ENCODE measurements around the gene PLA2G2F.

The PLA2G2F gene

GRCh38 chr1:20143318-20143717 lies 4.2 kb downstream of the PLA2G2F start:
- DNase-seq (ENCODE audit: low read depth), result no peak

DNA sequence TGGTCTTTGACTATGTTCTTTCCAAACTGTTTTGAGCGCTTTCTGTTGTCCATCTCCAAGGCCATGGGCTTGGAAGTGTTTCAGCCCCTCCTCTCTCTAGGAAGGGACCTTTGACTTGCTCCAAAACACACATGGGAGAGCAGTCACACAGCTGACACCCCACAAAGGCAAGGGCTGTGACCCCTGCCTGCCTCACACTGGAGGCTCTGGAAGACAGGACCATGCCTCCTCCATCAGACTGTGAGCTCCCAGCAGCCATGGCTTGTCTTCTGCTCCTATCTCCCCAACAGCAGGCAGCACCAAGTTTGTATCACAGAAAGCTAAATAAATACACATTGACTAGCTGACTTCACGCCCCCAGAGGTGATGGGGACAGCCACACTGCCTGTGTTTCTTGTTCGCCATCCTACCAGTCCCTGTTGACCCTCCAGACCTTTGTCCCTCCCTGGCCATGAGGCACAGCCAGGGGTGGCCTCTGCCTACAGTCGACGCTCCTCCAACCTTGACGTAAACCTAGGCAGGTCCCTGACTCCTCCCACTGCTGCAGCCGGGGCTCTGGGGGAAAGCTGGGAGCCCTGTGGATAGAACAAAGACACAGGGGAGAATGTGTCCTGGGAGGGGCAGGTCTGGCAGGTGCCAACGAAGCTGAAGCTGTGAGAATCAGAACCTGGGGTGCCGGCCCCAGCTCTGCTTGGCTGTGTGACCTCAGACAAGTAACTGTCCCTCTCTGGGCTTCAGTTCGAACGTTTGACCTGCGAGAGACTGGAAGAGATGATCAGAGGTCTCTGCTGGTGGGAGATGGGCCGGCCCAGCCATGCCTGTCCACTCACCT lies 4.8 kb downstream of the PLA2G2F start:
- DNase-seq (ENCODE audit: low read depth), result no peak

DNA sequence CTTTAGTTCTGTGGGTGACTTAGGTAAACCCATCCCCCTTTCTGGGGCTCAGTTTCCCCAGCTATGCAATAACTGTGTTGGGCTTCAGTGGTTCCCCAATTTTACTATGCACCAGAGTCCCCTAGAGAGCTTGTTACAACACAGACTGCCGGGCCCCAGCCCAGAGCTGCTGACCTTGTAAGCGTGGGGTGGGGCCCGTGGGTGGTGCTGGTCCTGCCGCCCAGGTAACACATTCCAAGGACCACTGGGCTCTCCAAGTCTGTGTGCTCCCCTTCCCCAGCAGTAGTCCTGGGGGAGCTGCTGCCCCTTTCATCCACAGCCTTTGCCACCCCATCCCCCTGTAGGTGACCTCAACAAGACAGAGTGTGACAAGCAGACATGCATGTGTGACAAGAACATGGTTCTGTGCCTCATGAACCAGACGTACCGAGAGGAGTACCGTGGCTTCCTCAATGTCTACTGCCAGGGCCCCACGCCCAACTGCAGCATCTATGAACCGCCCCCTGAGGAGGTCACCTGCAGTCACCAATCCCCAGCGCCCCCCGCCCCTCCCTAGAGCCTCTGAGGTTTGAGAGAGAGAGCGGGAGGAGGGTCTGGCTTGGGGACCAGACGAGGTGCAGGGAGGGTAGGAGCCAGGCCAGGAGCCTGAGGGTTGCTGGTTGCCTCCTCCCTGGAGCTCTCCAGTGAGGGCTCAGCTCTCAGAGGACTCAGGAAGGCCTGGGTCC lies 8.9 kb downstream of the PLA2G2F start:
- no peak for DNase-seq (ENCODE audit: low read depth)

GRCh38 chr1:20148571-20149500 lies 9.7 kb downstream of the PLA2G2F start:
- no peak for DNase-seq (ENCODE audit: low read depth)

DNA sequence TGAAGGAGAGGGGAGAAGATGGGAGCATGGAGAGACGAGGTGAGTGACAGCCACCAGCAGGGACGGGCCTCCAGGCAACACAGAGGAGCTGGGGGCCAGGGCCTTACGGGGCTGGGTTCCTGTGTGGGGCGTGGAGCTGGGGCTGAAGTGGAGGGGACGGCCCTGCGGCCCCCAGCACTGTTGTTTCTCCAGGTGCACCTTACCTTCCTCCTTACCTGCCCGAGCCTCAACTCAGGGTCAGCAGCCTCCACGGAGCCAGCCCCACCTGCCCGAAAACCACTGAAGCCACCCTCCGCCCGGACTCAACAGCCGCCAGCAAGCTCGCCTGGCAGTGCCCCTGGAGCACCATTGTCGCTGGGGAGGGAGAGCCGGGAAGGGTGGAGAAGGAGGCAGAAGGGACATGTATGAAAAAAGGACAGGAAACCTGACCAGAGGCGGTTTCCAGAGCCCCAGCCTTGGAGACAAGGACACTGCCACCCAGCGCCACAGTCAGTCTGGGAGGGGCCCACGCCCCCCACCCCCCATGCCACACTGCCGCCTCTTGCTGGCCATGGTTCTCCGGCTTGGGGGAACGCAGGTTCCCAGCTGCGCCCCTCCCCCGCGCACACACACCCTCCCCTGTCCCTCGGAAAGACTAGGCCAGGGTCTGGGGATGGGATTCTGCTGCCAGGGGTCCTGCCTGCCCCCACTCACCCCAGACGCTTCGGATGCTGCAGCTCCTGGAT lies 10.6 kb downstream of the PLA2G2F start:
- DNase-seq (ENCODE audit: low read depth), result no peak

DNA sequence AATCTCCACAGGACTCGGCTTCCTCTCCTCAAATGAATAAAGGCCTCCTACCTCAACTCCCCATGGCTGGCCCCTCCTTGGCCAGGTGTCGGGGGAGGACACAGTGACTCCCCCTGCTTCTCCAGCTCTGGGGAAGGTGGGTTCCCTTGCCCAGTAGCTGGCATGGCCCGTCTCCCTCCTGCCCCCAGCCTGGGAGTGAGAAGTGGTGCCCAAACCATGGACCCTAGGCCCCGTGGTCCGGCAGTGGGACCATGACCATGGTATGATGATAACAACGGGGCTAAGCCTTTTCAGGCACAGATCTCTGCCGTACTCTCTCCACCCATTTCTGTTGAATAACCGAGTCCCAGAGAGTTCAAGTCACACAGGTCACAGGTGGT lies 11.2 kb downstream of the PLA2G2F start:
- no peak for DNase-seq (ENCODE audit: low read depth)

DNA sequence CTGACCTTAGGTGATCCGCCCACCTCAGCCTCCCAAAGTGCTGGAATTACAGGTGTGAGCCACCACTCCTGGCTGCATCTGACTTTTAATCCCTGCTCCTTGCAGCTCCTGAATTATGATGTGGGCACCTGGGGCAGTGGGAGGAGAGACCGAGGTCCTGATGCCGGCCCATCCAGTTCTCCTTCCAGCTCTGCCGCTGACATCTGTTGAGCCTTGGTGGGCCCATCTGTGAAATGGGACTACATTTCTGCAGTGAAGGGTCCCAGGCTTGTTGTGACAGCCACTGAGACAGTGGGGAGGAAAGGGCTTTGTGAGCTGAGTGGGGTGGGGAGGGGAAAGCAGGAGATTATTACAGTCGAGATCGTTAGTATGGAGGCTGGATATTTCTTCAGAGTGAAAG lies 11.8 kb downstream of the PLA2G2F start:
- DNase-seq (ENCODE audit: low read depth), result no peak

DNA sequence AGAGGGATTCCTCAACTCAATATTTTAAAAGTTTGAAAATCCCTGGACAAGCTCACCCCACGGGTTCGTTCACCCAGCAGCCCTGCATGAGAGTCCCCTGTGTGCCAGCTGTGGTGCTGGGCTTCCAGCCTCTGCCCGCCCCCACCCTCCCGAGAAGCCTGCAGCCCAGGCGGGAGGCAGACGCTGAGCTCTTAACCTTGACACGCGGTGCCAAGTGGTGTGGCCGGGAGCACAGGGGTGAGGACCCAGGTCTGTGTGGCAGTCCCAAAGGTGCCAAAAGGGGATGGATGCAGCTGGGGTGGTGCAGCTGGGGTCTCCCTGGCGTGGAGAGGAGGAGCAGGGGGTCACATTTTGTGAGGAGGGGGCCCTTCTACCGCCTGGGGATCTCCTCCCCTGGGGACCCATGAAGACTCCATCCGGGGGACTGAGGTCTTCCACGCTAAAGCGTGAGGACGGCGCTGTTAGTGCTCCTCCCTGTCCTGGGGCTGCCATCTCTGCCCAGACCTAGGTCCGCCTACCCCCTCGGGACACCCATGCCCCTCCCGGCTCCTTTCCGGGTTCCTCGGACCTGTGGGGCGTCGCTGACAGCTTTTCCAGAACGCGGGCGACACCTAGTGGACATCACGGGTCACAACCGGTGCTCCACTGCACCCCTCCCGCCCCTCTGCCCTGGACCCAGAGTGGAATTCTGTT lies 12.9 kb downstream of the PLA2G2F start:
- DNase-seq (ENCODE audit: low read depth), result peak; percentile 37

- no peak for DNase-seq (ENCODE audit: low read depth)
Observed at GRCh38 chr1:20152599-20152930, 13.4 kb downstream of the PLA2G2F start.

- no peak for DNase-seq (ENCODE audit: low read depth)
Observed at GRCh38 chr1:20153000-20153418, 13.9 kb downstream of the PLA2G2F start.

- DNase-seq (ENCODE audit: low read depth), result no peak
Observed at GRCh38 chr1:20154301-20154831, 15.2 kb downstream of the PLA2G2F start.

DNA sequence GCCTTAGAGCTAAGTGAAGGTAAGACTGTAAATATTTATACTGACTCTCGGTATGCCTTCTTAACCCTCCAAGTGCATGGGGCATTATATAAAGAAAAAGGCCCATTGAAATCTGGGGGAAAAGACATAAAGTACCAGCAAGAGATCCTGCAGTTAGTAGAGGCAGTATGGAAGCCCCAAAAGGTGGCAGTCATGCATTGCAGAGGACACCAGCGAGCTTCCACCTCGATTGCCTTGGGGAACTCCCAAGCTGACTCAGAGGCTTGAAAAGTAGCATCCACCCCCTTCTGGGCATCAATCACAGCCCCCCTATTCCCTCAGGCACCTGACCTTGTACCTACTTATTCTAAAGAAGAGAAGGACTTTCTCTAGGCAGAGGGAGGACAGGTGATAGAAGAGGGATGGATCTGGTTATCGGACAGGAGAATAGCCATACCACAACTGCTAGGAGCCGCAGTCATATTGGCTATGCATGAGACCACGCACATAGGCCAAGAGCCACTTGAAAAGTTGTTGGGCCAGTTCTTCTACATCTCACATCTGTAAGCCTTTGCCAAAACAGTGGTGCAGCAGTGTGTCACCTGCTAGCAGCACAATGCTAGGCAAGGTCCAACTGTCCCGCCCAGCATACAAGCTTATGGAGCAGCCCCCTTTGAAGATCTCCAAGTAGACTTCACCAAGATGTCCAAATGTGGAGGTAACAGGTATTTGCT lies 19.4 kb downstream of the PLA2G2F start:
- no peak for DNase-seq (ENCODE audit: low read depth)

DNA sequence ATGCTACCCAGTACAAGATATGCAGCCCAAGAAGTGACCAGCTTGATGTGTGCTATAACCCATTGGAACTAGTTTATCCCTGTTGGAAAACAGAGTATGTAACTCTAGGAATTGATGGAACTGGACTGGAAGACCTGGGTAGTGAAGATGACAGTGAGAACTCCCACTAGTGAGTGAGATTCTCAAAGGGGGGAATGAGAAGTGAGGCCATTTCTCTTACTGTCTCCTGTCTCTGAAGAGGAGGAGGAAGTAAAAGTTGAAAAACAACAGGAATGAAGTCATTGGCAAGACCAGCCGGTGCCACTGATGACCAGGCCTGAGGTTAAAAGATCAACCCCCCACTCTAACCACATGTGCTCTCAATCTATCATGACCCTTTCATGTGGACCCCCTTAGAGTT lies 20.9 kb downstream of the PLA2G2F start:
- no peak for DNase-seq (ENCODE audit: low read depth)

- DNase-seq (ENCODE audit: low read depth), result no peak
Observed at GRCh38 chr1:20164694-20165202, 25.6 kb downstream of the PLA2G2F start.

DNA sequence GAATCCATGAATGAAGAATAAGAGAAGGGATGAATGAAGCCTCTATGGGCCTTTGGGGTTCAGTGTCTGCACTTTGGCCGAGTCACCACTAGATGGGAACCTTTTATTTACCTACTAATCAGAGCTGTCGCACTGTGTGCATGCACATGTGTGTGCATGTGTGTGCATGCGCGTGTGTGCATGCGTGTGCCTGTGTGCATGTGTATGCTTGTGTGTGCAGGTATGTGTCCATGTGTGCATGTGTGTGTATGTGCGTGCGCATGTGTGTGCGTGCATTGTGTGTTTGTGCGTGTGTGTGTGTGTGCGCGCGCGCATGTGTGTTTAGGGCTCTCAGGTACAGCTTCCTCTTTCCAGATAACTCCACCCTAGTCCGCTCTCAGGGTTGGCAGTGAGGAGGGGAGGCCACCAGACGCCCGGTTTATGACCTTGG lies 26.4 kb downstream of the PLA2G2F start:
- DNase-seq (ENCODE audit: low read depth), result no peak

DNA sequence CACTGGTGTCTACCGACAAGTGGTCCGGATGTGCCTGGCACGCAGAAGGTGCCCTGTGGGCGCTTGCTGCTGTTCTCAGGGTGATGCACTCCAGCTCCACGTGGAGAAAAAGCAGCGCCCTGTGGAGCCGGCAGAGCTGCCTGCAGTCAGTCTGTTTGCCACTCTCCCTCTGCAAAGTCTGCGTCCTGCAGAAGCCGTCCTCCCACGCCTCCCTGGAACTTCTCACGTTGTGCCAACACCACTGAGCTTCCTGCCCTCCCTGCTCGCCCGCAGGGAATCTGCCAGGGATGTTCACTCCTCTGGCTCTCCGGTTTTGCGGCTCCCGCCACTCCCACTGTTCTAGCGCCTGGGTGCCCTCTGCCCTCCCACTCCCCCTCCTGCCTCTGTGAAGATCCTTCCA lies 26.9 kb downstream of the PLA2G2F start:
- no peak for DNase-seq (ENCODE audit: low read depth)

DNA sequence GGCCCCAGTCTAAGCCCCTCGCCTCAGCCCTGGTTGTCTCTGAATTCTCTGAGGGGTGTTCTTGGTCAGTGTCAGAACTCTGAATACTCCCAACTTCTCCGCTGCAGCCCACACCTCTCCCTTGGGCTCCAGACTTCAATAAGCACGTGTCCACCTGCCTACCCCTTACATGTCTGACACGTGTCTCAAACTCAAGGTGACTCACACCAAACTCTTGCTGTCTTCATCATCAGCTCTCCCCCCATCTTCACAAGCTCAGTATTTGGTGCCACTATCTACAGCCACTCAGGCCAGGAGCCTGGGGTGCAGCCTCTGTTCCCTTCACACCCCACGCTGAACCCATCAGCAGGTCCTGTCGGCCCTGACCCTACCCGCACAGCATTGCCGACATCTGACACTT lies 28.0 kb downstream of the PLA2G2F start:
- no peak for DNase-seq (ENCODE audit: low read depth)

GRCh38 chr1:20168564-20169491 lies 29.7 kb downstream of the PLA2G2F start:
- DNase-seq (ENCODE audit: low read depth), result no peak

- DNase-seq (ENCODE audit: low read depth), result no peak
Observed at GRCh38 chr1:20169932-20170331, 30.8 kb downstream of the PLA2G2F start.
